Suppressor macrophage treated with lipopolysaccharide for 1 hour (primary cell): Measurements from ENCODE around the gene PAK1.

Experiments
- DNase-seq, 3 donors: peaks; one replicate each; pipeline ENCODE4 v3.0.0-alpha.2; 2020 to 2022

Gene PAK1

DNA sequence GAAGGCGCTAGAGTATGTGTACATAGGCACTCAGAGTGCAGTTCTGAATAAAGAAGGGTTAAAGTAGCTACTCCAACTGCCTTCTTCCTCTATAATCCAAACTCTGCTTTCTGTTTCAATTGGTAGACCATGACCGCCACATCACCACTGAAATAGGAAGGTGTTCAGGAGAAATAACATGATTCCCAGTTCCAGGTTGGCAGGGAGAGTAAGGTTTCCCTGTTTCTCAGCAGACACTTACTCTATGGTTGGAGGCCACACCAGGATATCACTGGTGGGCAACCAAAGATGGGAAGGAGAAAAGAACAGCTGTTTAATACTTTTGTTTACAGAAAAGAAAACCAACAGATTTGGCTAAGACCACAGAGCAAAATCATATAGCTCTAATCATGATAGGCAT, 37.9 kb downstream of the PAK1 start:
- DNase-seq, result no peak

DNA sequence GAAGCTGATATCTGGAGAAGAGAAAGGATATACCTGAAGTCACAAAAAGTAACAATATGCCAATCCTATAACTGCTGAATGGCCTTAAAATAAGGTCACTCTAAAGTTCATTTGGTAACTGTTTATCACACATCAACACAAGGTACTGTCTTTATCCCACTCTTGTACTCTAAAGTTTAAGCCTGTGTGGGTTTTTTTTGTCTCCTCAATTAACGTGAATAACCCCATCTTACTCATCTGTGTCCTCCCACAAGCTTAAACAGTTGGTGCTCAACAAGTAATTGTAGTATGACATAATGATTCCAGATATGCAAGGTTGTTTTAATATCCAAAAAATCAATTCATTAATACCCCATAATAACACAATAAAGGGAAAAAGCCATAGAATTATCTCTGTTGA, 42.1 kb downstream of the PAK1 start:
- DNase-seq, result no peak

DNA sequence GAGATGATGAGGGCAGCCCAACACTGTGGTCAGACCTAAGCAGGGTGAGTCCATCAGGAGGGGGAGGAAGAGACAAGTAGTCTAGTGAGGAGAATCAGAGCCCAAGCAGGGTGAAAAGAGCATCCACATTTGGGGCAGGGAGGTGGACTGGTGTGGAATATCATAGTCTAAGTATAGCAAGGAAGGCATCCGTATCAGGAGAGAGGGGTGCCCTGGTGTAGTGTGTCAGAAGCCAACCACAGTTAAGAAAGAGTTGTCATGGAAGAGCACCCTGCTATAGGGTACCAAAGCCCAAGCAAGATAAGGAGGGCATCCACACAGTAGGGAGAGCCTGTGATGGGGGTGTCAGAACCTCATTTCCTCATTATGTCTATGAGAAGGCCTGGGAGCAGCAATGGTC, 45.3 kb downstream of the PAK1 start:
- no peak for DNase-seq

DNA sequence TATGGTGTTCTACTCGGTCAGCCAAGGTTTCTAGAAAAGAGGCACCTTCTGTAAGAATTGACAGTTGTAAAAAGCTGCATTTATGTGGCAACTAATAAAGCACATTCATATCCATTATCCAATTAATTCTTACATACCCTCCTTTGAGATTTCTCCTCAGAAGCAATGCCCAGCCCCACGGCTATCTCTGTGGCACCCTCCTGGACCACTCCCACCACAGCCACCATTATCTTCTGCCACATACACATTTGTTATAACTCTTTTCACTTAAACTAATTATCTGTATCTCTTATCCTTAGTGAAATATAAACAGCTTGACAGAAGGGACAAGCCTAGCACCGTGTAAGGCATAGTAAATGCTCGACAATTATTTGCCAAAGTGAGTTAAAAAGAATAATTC, 48.5 kb downstream of the PAK1 start:
- no peak for DNase-seq

DNA sequence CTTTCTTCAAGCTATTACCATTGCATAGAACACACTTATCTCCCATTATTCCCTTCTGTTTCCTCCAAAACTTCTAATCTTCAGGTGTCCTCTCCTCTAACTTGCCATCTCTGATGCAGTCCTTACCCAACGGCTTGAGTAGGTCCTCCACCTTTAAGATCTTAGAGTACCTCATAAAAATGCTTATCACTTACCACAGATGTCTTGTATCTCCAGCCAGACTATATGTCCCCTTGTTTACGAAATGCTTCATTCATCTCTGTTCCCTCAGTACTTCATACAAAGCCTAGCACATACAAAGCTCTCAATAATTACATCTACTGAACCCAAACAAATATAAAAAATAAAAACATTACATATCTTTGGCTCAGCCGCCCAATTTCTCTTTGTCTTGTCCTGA, 49.2 kb downstream of the PAK1 start:
- DNase-seq, result no peak

DNA sequence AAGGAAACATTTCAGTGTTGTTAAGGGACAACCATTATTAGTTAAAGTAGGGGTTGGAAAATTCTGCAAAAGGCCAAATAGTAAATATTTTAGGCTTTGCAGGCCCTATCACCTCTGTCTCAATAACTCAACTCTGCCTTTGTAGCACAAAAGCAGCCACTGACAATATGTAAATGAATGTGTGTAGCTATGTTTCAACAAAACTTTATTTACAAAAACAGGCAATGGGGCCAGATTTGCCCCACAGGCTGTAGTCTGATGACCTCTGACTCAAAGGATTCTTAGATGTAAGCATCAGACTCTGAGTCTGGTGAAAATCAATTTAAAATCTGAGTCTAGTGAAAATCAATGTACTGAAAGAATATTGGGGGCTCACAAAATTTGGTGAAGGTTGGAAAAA, 50.3 kb downstream of the PAK1 start:
- no peak for DNase-seq

DNA sequence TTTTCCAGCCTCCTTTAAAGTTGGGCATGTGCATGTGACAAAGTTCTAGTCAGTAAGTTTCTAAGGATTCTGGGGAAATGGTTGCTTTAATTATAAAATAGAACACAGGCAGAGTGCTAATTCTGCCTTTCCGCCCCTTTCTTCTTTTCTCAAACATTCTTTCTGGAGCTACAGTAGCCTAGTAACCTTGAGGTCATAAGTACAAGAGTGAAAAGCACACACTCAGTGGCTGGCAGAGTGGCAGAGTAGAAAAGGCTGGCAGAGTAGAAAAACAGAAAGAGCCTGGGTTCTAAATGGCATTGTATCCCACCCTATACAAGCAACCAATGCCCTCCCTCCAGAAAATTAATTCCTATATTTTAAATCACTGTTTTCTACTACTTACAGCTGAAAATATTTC, 51.2 kb downstream of the PAK1 start:
- no peak for DNase-seq

DNA sequence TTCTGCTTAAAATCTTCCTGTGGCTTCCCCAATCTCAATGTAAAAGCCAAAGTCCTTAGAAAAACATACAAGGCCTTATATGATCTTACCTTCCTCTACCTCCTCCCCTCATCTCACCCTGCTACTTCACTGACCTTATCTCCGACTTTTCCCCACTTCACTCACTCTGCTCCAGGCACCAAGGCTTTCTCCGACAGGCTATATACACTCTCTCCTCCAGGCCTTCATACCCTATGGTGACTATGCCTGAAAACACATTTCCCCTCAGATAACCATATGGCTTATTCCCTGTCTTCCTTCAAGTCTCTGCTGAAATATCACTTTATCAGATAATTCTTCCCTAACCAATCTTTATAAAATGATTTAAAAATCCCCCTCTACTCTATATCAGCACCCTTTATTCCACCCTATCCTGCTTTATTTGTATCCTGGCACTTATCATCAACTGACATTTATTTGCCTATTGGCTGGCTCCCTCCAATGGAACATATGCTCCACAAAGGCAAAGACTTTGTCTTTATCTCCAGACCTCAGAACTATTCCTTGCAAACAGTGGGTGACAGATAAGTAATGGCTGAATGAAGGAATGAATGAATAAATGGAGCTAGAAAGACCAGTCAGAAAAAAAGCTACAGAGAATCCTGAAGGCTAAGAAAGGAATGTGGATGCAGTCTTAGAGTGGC, 52.7 kb downstream of the PAK1 start:
- no peak for DNase-seq

DNA sequence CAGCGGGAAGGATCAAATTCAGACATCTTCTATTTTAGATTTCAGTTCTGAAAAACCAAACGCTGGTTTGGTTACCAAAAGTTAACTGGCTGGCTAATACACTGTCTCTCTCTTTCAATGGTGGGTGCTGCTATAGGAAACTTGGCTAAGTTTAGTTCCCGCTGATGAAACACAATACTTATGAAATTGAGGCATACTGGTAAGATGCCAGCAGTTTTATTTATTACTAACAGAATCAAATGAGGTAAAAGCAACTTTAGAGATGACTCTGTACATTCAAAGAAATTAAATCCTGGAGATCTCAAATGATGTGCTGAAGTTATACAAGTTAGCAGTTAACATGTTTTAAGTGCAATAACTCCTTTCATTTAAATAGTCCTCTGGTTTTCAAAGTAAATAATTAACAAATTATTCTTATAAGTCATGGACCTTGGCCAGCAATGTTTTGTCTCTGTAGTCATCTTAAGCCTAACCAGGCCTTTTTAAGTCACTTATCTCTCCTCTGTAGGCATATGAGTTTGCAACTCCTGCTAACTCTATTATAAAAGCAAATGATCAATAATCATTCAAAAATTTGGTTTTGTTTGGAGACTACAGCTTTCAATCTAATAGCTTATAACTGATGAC, 54.8 kb downstream of the PAK1 start:
- DNase-seq, result peak in 1 of 3 donors; percentile 44

DNA sequence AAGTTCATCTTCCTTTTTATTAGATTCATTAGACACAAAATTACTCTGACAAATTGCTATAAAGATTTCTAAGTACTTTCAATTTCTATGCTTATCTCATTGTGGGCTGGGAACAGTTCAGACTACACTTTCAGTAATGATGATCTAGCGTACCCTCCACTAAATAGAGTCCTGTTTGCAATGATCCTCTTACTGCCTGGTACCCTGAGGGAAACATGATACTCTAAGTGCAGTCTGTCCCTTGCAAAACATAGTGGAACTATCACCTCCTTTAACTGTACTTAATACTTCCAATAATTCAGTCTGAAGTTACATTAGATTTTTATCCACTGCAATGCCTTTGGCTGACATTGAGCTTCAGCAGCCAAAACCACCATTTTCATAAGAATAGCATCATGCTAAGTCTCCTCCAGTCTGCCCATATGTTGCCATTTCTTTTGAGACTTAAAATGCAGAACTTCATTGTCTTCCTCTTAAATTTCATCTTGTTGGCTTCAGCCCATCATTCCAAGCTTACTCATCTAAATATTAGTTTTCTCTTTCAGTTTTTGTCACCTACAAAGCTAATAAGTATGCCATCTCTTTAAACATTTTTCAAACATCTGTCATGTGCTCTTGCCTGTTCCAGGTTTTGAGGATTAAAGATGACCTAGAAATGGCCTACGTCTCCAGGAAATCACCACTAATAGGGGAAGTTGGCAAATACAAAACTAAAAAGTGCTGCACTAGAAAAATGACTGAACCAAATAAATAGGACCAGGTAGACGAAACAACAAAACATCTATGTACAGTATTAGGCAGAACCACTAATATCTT, 55.5 kb downstream of the PAK1 start:
- DNase-seq, result peak; percentile 26 to 70 (median 57)

DNA sequence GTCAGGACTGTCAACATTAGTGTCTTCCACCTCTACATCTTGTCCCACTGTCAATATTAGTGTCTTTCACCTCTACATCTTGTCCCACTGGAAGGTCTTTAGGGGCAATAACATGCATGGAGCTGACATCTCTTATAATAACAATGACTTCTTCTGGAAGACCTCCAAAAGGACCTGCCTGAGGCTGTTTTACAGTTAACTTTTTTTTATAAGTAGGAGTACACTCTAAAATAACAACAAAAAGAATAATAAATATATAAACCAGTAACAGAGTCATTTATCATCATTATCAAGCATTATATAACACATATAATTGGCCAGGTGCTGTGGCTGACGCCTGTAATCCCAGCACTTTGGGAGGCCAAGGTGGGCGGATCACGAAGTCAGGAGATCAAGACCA, 57.5 kb downstream of the PAK1 start:
- no peak for DNase-seq

DNA sequence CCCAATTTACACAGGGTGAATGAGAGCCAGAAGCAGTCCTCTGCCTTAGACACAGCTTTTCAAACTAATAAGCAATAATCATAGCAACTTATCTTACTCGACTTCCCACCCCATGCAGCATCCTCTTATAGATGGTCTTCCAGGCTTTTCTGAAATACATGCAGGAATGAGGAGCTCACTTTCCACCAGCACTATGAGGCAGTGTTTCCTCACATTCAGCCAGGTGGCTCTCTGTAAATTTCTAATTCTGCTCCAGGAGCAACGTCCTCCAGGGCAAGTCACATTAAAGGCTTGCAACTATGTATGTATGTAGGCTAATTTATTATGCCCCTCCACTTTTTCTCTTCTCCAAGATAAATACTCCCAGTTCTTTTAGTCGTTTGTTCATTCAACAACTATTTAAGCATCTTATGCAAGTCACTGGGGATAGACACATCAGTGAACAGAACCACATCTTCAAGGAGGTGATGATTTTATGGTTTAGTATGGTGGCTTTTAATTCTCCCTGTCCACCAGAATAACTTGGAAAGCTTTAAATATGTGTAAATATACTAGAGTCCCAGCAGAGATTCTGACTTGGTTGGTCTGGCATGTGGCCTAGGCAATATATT, 59.9 kb downstream of the PAK1 start:
- DNase-seq, result no peak

DNA sequence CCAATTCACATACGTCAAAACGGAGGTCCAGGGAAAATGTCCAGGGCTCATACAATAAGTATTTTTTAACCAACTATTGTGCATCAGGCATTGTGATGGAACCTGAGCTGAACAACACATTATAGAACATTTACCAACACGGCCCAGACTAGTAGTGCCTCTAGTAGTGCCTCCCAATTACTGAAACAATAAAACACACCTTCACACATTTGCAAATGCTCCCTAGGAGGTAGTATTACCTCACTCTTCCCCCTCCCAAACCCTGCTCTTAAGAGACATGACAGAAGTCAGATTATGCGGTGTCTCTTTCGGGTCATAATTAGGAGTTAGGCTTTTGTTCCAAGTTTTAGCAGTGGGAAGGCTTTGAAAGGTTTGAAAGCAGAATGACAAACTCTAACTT, 61.1 kb downstream of the PAK1 start:
- DNase-seq, result no peak

DNA sequence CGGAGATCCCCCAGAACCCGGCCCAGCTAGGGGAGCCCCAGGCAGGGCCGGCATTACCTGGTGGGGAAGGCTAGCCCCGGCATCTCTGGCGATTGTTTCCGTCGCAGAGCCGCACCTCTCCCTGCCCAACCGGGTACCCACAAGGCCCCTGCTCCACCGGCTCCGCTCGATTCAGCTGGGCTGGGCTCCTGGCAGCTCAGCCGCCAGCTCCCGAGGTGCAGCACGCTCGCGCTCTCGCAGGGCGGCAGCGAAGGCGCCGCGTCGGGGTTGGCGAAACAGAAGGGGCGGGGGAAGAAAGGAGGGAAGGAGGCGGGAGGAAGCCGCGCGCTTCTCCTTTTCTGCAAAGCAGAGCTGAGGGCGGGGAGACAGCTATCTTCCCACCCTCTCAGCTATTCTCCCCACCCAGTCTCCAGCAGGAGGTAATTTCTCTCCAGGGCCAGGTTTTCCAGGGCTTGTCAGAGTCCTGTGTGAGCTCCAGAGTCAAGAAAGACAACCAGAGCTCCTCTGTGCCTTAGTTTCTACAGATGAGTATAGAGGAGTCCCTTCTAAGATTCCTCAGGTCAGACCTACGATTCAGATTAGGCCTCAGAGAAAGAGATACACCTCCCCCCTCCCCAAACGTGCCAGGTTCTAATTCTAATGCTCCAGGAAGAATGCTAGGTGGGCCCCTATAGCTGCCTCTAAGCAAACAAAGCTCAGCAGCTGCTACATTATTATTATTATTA, 62.0 kb downstream of the PAK1 start:
- DNase-seq, result peak; percentile 85 to 94 (median 91)

DNA sequence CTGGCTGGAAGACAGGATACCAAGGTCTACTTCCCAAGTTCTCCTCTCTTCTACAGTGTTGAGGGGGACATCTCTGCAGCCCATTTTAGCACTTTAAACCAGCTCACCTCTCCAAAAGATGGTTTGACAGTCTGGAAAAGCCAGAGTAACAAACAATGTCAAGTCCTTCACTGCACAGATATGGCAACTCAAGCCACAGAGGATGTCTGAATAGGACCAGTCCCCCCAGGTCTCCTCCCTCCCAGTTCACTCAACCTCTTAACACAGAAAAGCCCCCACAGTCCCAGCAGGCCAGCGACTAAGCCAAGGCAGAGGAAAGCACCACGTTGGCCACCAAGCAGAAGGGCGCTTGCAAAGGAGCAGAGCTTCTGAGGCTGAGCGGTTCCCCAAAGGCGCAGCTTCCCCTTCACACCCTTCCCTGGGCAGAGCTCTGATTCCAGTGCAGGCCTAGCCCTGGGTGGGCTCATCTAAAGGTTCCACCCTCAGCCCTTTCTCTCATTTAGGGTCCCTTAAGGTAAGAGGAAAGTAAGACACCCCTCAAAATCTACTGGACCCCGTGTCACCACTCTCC, 62.7 kb downstream of the PAK1 start:
- peak; percentile 66 to 74 (median 66) for DNase-seq

DNA sequence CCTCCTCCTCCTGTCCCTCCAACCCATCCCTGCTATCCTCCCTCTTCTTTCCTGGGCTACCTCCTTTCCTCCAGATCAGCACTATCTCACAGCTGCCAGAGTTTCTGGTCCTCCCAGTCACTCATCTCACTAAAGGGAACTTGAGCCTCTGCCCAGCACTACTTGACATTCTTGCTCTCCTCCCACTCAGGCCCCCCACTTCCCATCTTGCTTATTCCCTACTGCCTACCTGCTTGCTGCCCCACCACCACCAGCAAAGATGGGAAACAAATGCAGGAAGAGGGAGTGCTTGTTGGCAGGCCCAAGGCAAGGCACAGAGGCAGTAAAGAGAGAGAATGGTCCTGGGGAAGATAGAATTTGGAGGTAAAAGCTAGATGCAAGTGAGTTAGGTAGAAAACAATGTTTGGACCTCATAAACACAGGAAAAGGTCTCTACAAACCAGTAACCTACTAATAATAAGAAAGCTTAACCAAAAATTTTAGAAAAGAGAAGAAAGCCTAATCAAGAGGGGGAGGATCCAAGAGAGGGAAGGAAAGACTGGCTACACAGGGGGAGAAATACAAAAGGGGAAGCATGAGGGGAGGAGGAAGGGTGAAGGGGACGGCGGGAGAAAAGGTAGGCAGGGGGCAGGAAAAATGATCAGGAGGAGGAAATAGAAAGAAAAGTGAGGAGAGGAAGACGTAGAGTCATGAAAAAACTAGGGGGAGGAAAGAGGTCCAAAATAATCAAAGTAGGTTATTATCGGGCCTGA, 63.6 kb downstream of the PAK1 start:
- DNase-seq, result peak in 1 of 3 donors; percentile 24

DNA sequence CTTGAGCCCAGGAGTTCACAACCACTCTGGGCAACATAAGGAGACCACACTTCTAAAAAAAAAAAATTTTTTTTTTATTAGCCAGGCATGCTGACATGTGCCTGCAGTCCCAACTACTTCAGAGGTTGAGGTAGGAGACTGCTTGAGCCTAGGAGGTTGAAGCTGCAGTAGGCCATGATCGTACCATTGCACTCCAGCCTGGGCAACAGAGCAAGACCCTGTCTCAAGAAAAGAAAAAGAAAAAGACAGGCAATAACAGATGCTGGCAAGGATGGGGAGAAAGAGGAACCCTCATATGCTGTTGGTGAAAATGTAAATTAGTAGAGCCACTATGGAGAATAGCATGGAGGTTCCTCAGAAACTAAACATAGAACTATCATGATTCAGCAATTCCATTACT, 64.8 kb downstream of the PAK1 start:
- DNase-seq, result peak in 2 of 3 donors; percentile 29 to 33

DNA sequence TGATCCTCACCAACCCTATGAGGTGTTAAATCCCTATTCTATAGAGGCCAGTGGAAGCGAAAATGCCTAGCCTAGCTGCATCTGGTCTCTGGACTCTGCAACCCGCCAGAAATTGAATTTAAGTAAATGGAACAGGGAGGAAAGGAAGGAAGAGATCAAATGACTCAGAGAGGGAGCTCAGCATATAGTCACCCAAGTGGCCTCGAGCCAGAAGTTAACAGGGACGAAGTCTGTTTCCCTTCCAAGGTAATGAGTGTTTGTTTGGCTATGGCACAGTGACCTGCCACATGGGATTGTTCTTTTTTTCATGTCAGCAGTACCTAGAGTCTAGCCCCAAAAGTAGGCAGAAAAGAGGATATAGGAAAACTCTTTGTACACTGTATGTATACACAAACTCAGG, 66.3 kb downstream of the PAK1 start:
- DNase-seq, result peak; percentile 61 to 77 (median 71)

DNA sequence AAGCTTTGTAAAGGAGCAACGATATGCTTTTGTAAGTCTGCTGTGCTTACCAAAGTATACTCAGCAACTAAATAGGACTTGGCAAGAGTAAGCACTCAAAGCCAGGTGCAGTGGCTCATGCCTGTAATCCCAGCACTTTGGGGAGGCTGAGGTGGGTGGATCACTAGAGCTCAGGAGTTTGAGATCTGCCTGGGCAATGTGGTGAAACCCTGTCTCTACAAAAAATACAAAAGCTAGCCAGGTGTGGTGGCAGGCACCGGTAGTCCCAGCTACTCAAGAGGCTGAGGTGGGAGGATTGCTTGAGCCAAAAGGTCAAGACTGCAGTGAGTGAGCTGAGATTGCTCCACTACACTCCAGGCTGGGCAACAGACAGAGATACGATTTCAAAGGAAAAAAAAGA, 67.5 kb downstream of the PAK1 start:
- DNase-seq, result no peak

DNA sequence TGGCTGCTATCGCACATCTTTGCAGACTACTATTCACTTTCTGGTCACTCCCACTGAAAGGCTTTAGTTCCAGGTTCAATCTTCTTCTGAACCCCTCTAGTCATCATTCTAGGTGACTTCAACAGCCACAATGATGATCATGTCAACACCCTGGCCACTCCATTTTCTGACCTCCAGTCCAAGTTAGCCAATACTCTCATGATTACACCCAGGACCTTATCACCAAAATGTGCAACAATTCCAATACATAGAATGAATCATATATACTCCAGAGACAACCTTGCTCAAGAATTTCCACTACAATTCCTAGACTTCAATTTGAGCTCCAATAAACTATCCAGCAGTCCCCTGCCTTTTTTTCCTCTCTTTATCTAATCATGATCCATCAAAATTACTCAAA, 70.7 kb downstream of the PAK1 start:
- DNase-seq, result peak in 1 of 3 donors; percentile 22

DNA sequence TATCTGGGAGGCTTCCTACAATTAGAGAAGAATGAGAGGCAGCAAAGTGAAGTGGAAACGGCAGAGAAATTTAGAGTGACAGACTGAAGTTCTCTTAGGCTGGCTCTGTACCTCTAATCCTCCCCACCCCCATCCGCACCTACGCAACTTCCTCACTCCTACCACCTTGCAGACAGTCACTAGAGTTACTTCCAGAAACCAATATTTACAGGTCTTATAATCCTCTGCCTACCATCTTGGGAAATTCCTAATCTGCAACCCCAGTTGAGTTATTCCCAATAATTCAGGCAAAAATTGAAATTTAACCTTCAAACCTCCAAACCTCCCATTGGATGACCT, 71.7 kb downstream of the PAK1 start:
- no peak for DNase-seq
